ENCODE results near the gene BSDC1. TPM values are rescaled to one million over a fixed set of nuclear protein-coding genes. Genes with fewer than 3 reads are reported as not detected.

Gene BSDC1
- total RNA-seq, 6 donors from 2014 or later = 60.8 to 116 (median 68.9) TPM

GRCh38 chr1:32390904-32391870, 3.1 kb downstream of the BSDC1 start:
- H3K27me3 ChIP-seq = no peaks in the 10 kb centered on the region
- 64 to 66% methylated on average over 8 of the region's 8 CpGs for WGBS, 2 donors
- H3K4me1 ChIP-seq = peaks cover 28 to 44% (median 34%) of the 10 kb centered on the region in 4 donors
- no peaks in the 10 kb centered on the region for H3K9me3 ChIP-seq
- DNase-seq = no peak
- no peak overlapping the region for H3K27ac ChIP-seq
- H3K36me3 ChIP-seq = peaks cover 9 to 57% (median 26%) of the 10 kb centered on the region in 4 donors
- TF ChIP-seq POLR2AphosphoS5 (IDR thresholded peaks at IDR 0.05) (no peak), EP300 (IDR thresholded peaks at IDR 0.05) (no peak), POLR2A (IDR thresholded peaks at IDR 0.05) (no peak), CTCF (IDR thresholded peaks at IDR 0.05) (no peak)
- no peak for ATAC-seq (ENCODE audit: low FRiP score in 2 of 2)
- H3K4me3 ChIP-seq = no peak overlapping the region

- WGBS, 2 donors = 86 to 87% methylated on average over 6 of the region's 6 CpGs
- H3K9me3 ChIP-seq = no peaks in the 10 kb centered on the region
- H3K27ac ChIP-seq = no peak overlapping the region
- H3K4me3 ChIP-seq = no peak overlapping the region
- no peaks in the 10 kb centered on the region for H3K27me3 ChIP-seq
- peaks cover 18 to 32% (median 26%) of the 10 kb centered on the region in 4 donors for H3K4me1 ChIP-seq
- TF ChIP-seq CTCF (IDR thresholded peaks at IDR 0.05) = no peak
- TF ChIP-seq POLR2A (IDR thresholded peaks at IDR 0.05) = no peak
- TF ChIP-seq EP300 (IDR thresholded peaks at IDR 0.05) = no peak
- TF ChIP-seq POLR2AphosphoS5 (IDR thresholded peaks at IDR 0.05) = no peak
- no peak for DNase-seq
- H3K36me3 ChIP-seq = peaks cover 25 to 83% (median 49%) of the 10 kb centered on the region in 4 donors
- ATAC-seq (ENCODE audit: low FRiP score in 2 of 2) = no peak
Measured at GRCh38 chr1:32388641-32389040, 5.6 kb downstream of the BSDC1 start.

GRCh38 chr1:32386676-32387392, 7.4 kb downstream of the BSDC1 start:
- Histone ChIP-seq H3K9me3 (no peaks in the 10 kb centered on the region), H3K36me3 (peaks cover 32 to 99% (median 65%) of the 10 kb centered on the region in 4 donors), H3K27ac (no peak overlapping the region), H3K4me3 (no peak overlapping the region), H3K4me1 (peaks cover 3 to 14% (median 9%) of the 10 kb centered on the region in 4 donors), H3K27me3 (no peaks in the 10 kb centered on the region)
- DNase-seq = no peak
- ATAC-seq (ENCODE audit: low FRiP score in 2 of 2) = peak in 1 of 2 donors; percentile 31
- 93% methylated on average over 13 of the region's 13 CpGs for WGBS, 2 donors
- TF ChIP-seq POLR2AphosphoS5 (IDR thresholded peaks at IDR 0.05) (no peak), EP300 (IDR thresholded peaks at IDR 0.05) (no peak)

- Histone ChIP-seq H3K27me3 (no peaks in the 10 kb centered on the region), H3K36me3 (peaks cover 59 to 100% (median 92%) of the 10 kb centered on the region in 4 donors), H3K27ac (no peak overlapping the region), H3K4me3 (no peak overlapping the region), H3K9me3 (no peaks in the 10 kb centered on the region), H3K4me1 (no peaks in the 10 kb centered on the region)
- no peak for ATAC-seq (ENCODE audit: low FRiP score in 2 of 2)
- no peak for DNase-seq
- 92 to 94% methylated on average over 9 of the region's 9 CpGs for WGBS, 2 donors
- TF ChIP-seq POLR2AphosphoS5 (IDR thresholded peaks at IDR 0.05) (no peak), POLR2A (IDR thresholded peaks at IDR 0.05) (no peak), EP300 (IDR thresholded peaks at IDR 0.05) (no peak), CTCF (IDR thresholded peaks at IDR 0.05) (no peak)
Measured at GRCh38 chr1:32380057-32380456, 14.2 kb downstream of the BSDC1 start.

All from upper lobe of left lung (tissue), 6 donors.